H9 (cell line): ENCODE measurements around the gene HSPA5. TPM values are rescaled to one million over a fixed set of nuclear protein-coding genes. Genes with fewer than 3 reads are reported as not detected.

Experiments used
- DNase-seq: peaks from one replicate; pipeline ENCODE4 v3.0.0-alpha.2; 2017
- H2AFZ ChIP-seq: one replicate; pipeline ENCODE4 v1.6.1; 2013; ENCODE audit warnings: mild to moderate bottlenecking, low read length, control low read depth, moderate library complexity
- H2AK5ac ChIP-seq: 2 replicates; pipeline ENCODE4 v1.6.1; 2013; ENCODE audit warnings: low read length, control low read depth, mixed read lengths; ENCODE audit not compliant: insufficient read length
- H2BK120ac ChIP-seq: one replicate; pipeline ENCODE4 v1.6.1; 2013; ENCODE audit warnings: low read depth, mild to moderate bottlenecking, low read length, control low read depth, inconsistent platforms; ENCODE audit not compliant: poor library complexity, severe bottlenecking
- H2BK12ac ChIP-seq: 2 replicates; pipeline ENCODE4 v1.6.1; 2013; ENCODE audit warnings: low read length, control low read depth, mixed read lengths, low read depth; ENCODE audit not compliant: insufficient read length
- H2BK15ac ChIP-seq: 2 replicates; pipeline ENCODE4 v1.6.1; 2013; ENCODE audit warnings: low read depth, low read length, control low read depth
- H2BK20ac ChIP-seq: one replicate; pipeline ENCODE4 v1.6.1; 2013; ENCODE audit warnings: low read depth, mild to moderate bottlenecking, low read length, control low read depth, inconsistent platforms; ENCODE audit not compliant: poor library complexity, severe bottlenecking
- H2BK5ac ChIP-seq: 2 replicates; pipeline ENCODE4 v1.6.1; 2013; ENCODE audit warnings: low read length, control low read depth, mixed read lengths; ENCODE audit not compliant: insufficient read length
- H3K14ac ChIP-seq: 2 replicates; pipeline ENCODE4 v1.6.1; 2013; ENCODE audit warnings: low read length, control low read depth; ENCODE audit not compliant: insufficient read depth
- H3K18ac ChIP-seq: 2 replicates; pipeline ENCODE4 v1.6.1; 2013; ENCODE audit warnings: low read depth, mild to moderate bottlenecking, mixed read lengths, low read length, control low read depth; ENCODE audit not compliant: insufficient read length
- H3K23ac ChIP-seq: 2 replicates; pipeline ENCODE4 v1.6.1; 2013; ENCODE audit warnings: low read length, control low read depth, mixed read lengths, low read depth; ENCODE audit not compliant: insufficient read length
- H3K23me2 ChIP-seq: 2 replicates; pipeline ENCODE4 v1.6.1; 2013; ENCODE audit warnings: low read depth, mild to moderate bottlenecking, mixed read lengths, low read length, control low read depth; ENCODE audit not compliant: insufficient read length, poor library complexity, severe bottlenecking
- H3K27ac ChIP-seq: 2 replicates; pipeline ENCODE4 v1.5.1; 2013; ENCODE audit warnings: low read length, control low read depth, mixed read lengths, low read depth; ENCODE audit not compliant: insufficient read length
- H3K27me3 ChIP-seq: 2 replicates; pipeline ENCODE4 v1.6.1; 2013; ENCODE audit warnings: low read length, control low read depth, inconsistent platforms; ENCODE audit not compliant: insufficient read depth
- H3K4ac ChIP-seq: 2 replicates; pipeline ENCODE4 v1.6.1; 2013; ENCODE audit warnings: low read depth, mild to moderate bottlenecking, control low read depth, inconsistent platforms, low read length, moderate library complexity
- H3K4me1 ChIP-seq: 2 replicates; pipeline ENCODE4 v1.6.1; 2013; ENCODE audit warnings: low read length, control low read depth, inconsistent platforms; ENCODE audit not compliant: insufficient read depth
- H3K4me2 ChIP-seq: 2 replicates; pipeline ENCODE4 v1.6.1; 2013; ENCODE audit warnings: low read length, control low read depth, mixed read lengths; ENCODE audit not compliant: insufficient read length, insufficient read depth
- H3K56ac ChIP-seq: 2 replicates; pipeline ENCODE4 v1.6.1; 2013; ENCODE audit warnings: low read depth, mild to moderate bottlenecking, mixed read lengths, low read length, control low read depth; ENCODE audit not compliant: insufficient read length
- H3K79me1 ChIP-seq: 2 replicates; pipeline ENCODE4 v1.6.1; 2013; ENCODE audit warnings: low read depth, mild to moderate bottlenecking, moderate library complexity, low read length, control low read depth, inconsistent platforms; ENCODE audit not compliant: insufficient read depth, poor library complexity, severe bottlenecking
- H3K79me2 ChIP-seq: 2 replicates; pipeline ENCODE4 v1.6.1; 2013; ENCODE audit warnings: low read length, control low read depth, inconsistent platforms; ENCODE audit not compliant: insufficient read depth
- H3K9ac ChIP-seq: 2 replicates; pipeline ENCODE4 v1.6.1; 2013; ENCODE audit warnings: low read length, control low read depth, mixed read lengths; ENCODE audit not compliant: insufficient read length; ENCODE audit errors: extremely low read depth
- H3K9me3 ChIP-seq: one replicate; pipeline ENCODE4 v1.6.1; 2013; ENCODE audit warnings: low read depth, low read length, inconsistent platforms; ENCODE audit not compliant: control insufficient read depth
- H3T11ph ChIP-seq: one replicate; pipeline ENCODE4 v1.6.1; 2013; ENCODE audit warnings: mild to moderate bottlenecking, low read length, control low read depth, inconsistent platforms
- H4K20me1 ChIP-seq: one replicate; pipeline ENCODE4 v1.6.1; 2013; ENCODE audit not compliant: control insufficient read depth, insufficient read length, insufficient read depth
- H4K5ac ChIP-seq: 2 replicates; pipeline ENCODE4 v1.6.1; 2013; ENCODE audit warnings: low read depth, mild to moderate bottlenecking, mixed read lengths, low read length, control low read depth; ENCODE audit not compliant: insufficient read length
- H4K8ac ChIP-seq: replicated peaks from 2 replicates; pipeline ENCODE4 v1.6.1; 2013; ENCODE audit warnings: low read length, control low read depth, mixed read lengths, low read depth; ENCODE audit not compliant: insufficient read length
- H4K91ac ChIP-seq: 2 replicates; pipeline ENCODE4 v1.6.1; 2013; ENCODE audit warnings: low read depth, mild to moderate bottlenecking, moderate library complexity, mixed read lengths, low read length, control low read depth; ENCODE audit not compliant: insufficient read length
- H3K27ac Mint-ChIP-seq, 3 experiments: 2 replicates in 2 of 3; 3 replicates in 1 of 3; pipeline ENCODE4 v1.8.0; 2020 to 2021; ENCODE audit warnings: mixed read lengths in 3 of 3, mild to moderate bottlenecking in 1 of 3, moderate library complexity in 1 of 3
- H3K27me3 Mint-ChIP-seq: 2 replicates; pipeline ENCODE4 v1.8.0; 2021; ENCODE audit warnings: low read depth, mild to moderate bottlenecking, moderate library complexity, mixed read lengths
- H3K36me3 Mint-ChIP-seq, 3 experiments: 2 replicates in 2 of 3; 3 replicates in 1 of 3; pipeline ENCODE4 v1.8.0; 2020 to 2021; ENCODE audit warnings: low read depth in 3 of 3, mixed read lengths in 3 of 3; ENCODE audit not compliant: insufficient read depth in 1 of 3
- H3K4me1 Mint-ChIP-seq, 2 experiments: 2 replicates each; pipeline ENCODE4 v1.8.0; 2020; ENCODE audit warnings: mixed read lengths in 2 of 2
- H3K4me3 Mint-ChIP-seq, 2 experiments: 2 replicates in 1 of 2; 3 replicates in 1 of 2; pipeline ENCODE4 v1.8.0; 2020 to 2021; ENCODE audit warnings: mild to moderate bottlenecking in 2 of 2, mixed read lengths in 2 of 2, moderate library complexity in 1 of 2
- H3K9me3 Mint-ChIP-seq, 2 experiments: 2 replicates in 1 of 2; 3 replicates in 1 of 2; pipeline ENCODE4 v1.8.0; 2020; ENCODE audit warnings: mild to moderate bottlenecking in 2 of 2, mixed read lengths in 2 of 2, moderate library complexity in 1 of 2
- WGBS: extraction: QIAGEN DNeasy Blood & Tissue Kit; methylation state at CpG from one replicate; pipeline ENCODE4 v1.1.7; 2013; ENCODE audit warnings: missing lambda C conversion rate, low lambda C conversion rate, mixed read lengths; ENCODE audit not compliant: insufficient read length; ENCODE audit errors: extremely low coverage; 5-methylcytosine and 5-hydroxymethylcytosine counted together
- total RNA-seq: library from RNA; stranded (reverse); gene quantifications from 2 replicates; pipeline ENCODE4 v1.2.1, GENCODE V29; 2021
- TF ChIP-seq, protein P1 (sequence below): fragments of 200-600 bp; sonication (generic); conservative IDR thresholded peaks from 3 replicates; pipeline ENCODE4 v1.8.0; 2021; ENCODE audit warnings: antibody characterized with exemption, mild to moderate bottlenecking

HSPA5 gene
- total RNA-seq, 1 experiment from 2014 or later, result 240 TPM

DNA sequence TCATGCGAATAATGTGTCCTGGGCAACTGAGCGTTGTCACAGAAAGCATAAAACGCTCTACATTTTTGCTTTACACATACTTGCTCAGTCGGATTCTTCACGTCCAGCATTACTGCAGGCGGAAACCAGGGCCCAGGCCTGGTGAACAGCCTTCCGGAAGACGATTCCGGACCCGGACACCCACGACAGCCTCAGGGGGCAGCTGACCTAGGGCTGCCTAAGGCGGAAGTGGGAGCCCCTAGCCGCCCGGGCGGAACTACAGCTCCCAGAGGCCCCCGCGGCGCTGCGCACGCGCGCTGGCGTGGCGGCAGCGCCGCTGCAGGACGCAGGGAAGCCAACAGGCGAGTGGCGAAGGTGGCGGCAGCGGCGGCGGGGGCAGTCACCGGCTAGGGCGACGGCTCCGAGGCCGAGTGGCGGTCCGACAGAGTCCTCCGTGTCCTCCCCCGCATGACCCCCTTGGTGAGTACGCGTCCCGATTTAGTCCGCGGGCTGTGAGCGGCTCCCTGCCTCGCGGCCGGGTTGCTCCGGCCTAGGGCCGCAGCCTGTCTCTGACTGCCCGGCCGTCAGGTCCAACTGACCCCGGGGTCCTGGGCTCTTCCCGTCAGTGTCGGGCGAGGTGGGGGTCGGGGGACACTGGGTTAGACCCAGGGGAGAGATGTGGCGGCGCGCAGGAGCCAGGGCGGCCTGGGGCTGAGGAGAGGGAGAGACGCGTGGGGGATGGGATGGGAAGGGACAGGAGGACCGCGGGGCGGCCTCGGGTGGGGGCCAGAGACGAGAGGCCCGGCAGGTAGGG lies 20.6 kb upstream of the HSPA5 start, which contains the start of gene GAPVD1:
TSS of gene GAPVD1 (plus strand) at position 326 of the 793 bp plus-strand sequence. CDS start 37,096 bp downstream, outside the sequence.
- no peak within 1 kb of the TSS for H2BK5ac ChIP-seq
- H2BK15ac ChIP-seq, result no peak within 1 kb of the TSS
- H3K27ac Mint-ChIP-seq, result peak within 1 kb of the TSS; percentile 16 to 93 (median 87); a peak in 5 of 7 replicates
- peak within 1 kb of the TSS; percentile 97 to 99 for H3K4me3 Mint-ChIP-seq
- H3T11ph ChIP-seq, result no peak within 1 kb of the TSS
- no peak within 1 kb of the TSS for H3K56ac ChIP-seq
- H3K79me2 ChIP-seq, result peaks cover 3% of the 10 kb centered on the region; the same call in 1 of the 2 replicates
- peaks cover 4% of the 10 kb centered on the region for H3K23me2 ChIP-seq
- H3K9ac ChIP-seq, result peak within 1 kb of the TSS; percentile 83
- H3K18ac ChIP-seq, result no peak within 1 kb of the TSS
- peaks cover 8 to 12% of the 10 kb centered on the region in 2 experiments for H3K4me1 Mint-ChIP-seq
- H4K8ac ChIP-seq, result no peak within 1 kb of the TSS
- H3K27ac ChIP-seq, result no peak within 1 kb of the TSS
- H2BK20ac ChIP-seq, result no peak within 1 kb of the TSS
- TF ChIP-seq, protein P1, sequence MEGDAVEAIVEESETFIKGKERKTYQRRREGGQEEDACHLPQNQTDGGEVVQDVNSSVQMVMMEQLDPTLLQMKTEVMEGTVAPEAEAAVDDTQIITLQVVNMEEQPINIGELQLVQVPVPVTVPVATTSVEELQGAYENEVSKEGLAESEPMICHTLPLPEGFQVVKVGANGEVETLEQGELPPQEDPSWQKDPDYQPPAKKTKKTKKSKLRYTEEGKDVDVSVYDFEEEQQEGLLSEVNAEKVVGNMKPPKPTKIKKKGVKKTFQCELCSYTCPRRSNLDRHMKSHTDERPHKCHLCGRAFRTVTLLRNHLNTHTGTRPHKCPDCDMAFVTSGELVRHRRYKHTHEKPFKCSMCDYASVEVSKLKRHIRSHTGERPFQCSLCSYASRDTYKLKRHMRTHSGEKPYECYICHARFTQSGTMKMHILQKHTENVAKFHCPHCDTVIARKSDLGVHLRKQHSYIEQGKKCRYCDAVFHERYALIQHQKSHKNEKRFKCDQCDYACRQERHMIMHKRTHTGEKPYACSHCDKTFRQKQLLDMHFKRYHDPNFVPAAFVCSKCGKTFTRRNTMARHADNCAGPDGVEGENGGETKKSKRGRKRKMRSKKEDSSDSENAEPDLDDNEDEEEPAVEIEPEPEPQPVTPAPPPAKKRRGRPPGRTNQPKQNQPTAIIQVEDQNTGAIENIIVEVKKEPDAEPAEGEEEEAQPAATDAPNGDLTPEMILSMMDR, result peak; percentile 49; the same call in 2 of the 3 replicates
- no peaks in the 10 kb centered on the region for H3K4me1 ChIP-seq
- H2AFZ ChIP-seq, result peak within 1 kb of the TSS; percentile 90
- peak within 1 kb of the TSS; percentile 95 for H3K4me2 ChIP-seq
- no peak within 1 kb of the TSS for H3K23ac ChIP-seq
- H3K9me3 Mint-ChIP-seq, result peaks cover 0 to 7% of the 10 kb centered on the region in 2 experiments; a peak in 1 of 5 replicates
- H4K20me1 ChIP-seq, result no peaks in the 10 kb centered on the region
- no peaks in the 10 kb centered on the region for H3K27me3 ChIP-seq
- H3K9me3 ChIP-seq, result no peaks in the 10 kb centered on the region
- no peak within 1 kb of the TSS for H4K91ac ChIP-seq
- H2AK5ac ChIP-seq, result no peak within 1 kb of the TSS
- peaks cover 2 to 23% (median 12%) of the 10 kb centered on the region in 3 experiments; a peak in 6 of 7 replicates for H3K36me3 Mint-ChIP-seq
- H3K79me1 ChIP-seq, result no peaks in the 10 kb centered on the region
- DNase-seq, result peak; percentile 96
- H3K4ac ChIP-seq, result no peak within 1 kb of the TSS
- no CpG with 5 or more reads among the region's 72 CpGs for WGBS
- H4K5ac ChIP-seq, result no peak within 1 kb of the TSS
- no peak within 1 kb of the TSS for H2BK12ac ChIP-seq
- no peak within 1 kb of the TSS for H2BK120ac ChIP-seq
- no peaks in the 10 kb centered on the region for H3K27me3 Mint-ChIP-seq
- H3K14ac ChIP-seq, result peak within 1 kb of the TSS; percentile 85
